Naive B cell (primary cell): ENCODE results near the gene MAJIN. TPM values are rescaled to one million over a fixed set of nuclear protein-coding genes. Genes with fewer than 3 reads are reported as not detected.

ENCODE experiments used
- ATAC-seq, 2 donors: fragments of 150-1000 bp; cut with Tn5 transposase; 2 replicates each; pipeline ENCODE4 v1.10.0; 2021; ENCODE audit warnings: low read depth in 2 of 2, mild to moderate bottlenecking in 2 of 2, moderate library complexity in 2 of 2
- DNase-seq: peaks from one replicate; pipeline ENCODE4 v3.0.0; 2022
- H3K27ac Mint-ChIP-seq, 6 donors: one replicate each; pipeline ENCODE4 v1.8.0; 2020 to 2022; ENCODE audit warnings: mild to moderate bottlenecking in 6 of 6, mixed read lengths in 6 of 6, moderate library complexity in 5 of 6, inconsistent platforms in 2 of 6
- H3K27me3 Mint-ChIP-seq, 3 donors: one replicate each; pipeline ENCODE4 v1.8.0; 2021 to 2022; ENCODE audit warnings: mixed read lengths in 3 of 3, mild to moderate bottlenecking in 1 of 3
- H3K36me3 Mint-ChIP-seq, 2 donors: one replicate each; pipeline ENCODE4 v1.8.0; 2020 to 2022; ENCODE audit warnings: mixed read lengths in 2 of 2, inconsistent platforms in 1 of 2, mild to moderate bottlenecking in 1 of 2
- H3K4me1 Mint-ChIP-seq, 3 donors: one replicate each; pipeline ENCODE4 v1.8.0; 2020 to 2022; ENCODE audit warnings: mixed read lengths in 3 of 3, inconsistent platforms in 1 of 3, mild to moderate bottlenecking in 1 of 3, moderate library complexity in 1 of 3
- H3K4me3 Mint-ChIP-seq, 8 donors: one replicate each; pipeline ENCODE4 v1.8.0; 2020 to 2022; ENCODE audit warnings: mild to moderate bottlenecking in 8 of 8, mixed read lengths in 8 of 8, moderate library complexity in 8 of 8, inconsistent platforms in 2 of 8
- H3K9me3 Mint-ChIP-seq, 7 donors: one replicate each; pipeline ENCODE4 v1.8.0; 2020 to 2022; ENCODE audit warnings: mixed read lengths in 7 of 7, mild to moderate bottlenecking in 5 of 7, inconsistent platforms in 2 of 7, moderate library complexity in 1 of 7
- polyA plus RNA-seq, 6 donors: library from polyadenylated mRNA; unstranded; fragments of 300-500 nt; fragmentation: Illumina TruSeq; gene quantifications; one replicate each; pipeline ENCODE4 v1.2.3, GENCODE V29; 2021; ENCODE audit warnings: low read depth in 6 of 6

The MAJIN gene
- polyA plus RNA-seq, 6 donors from 2014 or later, result 0.48 to 1.7 (median 1.1) TPM; not detected in 2

DNA sequence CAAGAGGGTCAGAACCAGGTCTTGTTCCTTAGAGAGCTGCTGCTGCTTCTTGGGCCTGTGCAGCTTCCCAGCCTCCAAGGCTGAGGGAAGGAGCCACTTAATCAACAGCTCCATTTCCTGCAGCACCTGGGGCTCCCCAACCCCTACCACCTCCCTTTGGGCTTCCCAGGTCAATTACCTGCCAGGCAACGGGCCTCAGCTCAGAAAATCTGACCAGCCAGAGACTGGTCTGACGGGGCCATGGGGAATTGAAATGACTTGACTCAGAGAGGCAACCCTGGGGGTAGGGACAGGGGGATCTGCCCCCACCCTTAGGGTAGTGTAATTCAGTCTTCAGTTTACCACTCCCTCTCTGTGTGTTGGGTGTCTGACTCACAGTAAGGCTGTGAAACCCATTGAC lies 4.7 kb upstream of the MAJIN start:
- no peak overlapping the region for H3K4me3 Mint-ChIP-seq
- H3K27me3 Mint-ChIP-seq, result no peaks in the 10 kb centered on the region
- H3K36me3 Mint-ChIP-seq, result no peaks in the 10 kb centered on the region
- no peak overlapping the region for H3K27ac Mint-ChIP-seq
- DNase-seq (no peak), ATAC-seq (no peak)
- H3K9me3 Mint-ChIP-seq, result peaks cover 0 to 2% (median 0%) of the 10 kb centered on the region in 7 donors
- peaks cover 18 to 41% (median 20%) of the 10 kb centered on the region in 3 donors for H3K4me1 Mint-ChIP-seq

- H3K36me3 Mint-ChIP-seq, result no peaks in the 10 kb centered on the region
- peak overlapping the region in 5 of 6 donors; percentile 78 to 97 (median 84) for H3K27ac Mint-ChIP-seq
- DNase-seq (peak; percentile 36), ATAC-seq (peak; percentile 49 to 62)
- H3K9me3 Mint-ChIP-seq, result peaks cover 0 to 2% (median 0%) of the 10 kb centered on the region in 7 donors
- peak overlapping the region in 7 of 8 donors; percentile 4 to 86 (median 66) for H3K4me3 Mint-ChIP-seq
- H3K4me1 Mint-ChIP-seq, result peaks cover 19 to 50% (median 34%) of the 10 kb centered on the region in 3 donors
- H3K27me3 Mint-ChIP-seq, result no peaks in the 10 kb centered on the region
These were observed 2.2 kb upstream of the MAJIN start for GRCh38 chr11:64974124-64974523.

DNA sequence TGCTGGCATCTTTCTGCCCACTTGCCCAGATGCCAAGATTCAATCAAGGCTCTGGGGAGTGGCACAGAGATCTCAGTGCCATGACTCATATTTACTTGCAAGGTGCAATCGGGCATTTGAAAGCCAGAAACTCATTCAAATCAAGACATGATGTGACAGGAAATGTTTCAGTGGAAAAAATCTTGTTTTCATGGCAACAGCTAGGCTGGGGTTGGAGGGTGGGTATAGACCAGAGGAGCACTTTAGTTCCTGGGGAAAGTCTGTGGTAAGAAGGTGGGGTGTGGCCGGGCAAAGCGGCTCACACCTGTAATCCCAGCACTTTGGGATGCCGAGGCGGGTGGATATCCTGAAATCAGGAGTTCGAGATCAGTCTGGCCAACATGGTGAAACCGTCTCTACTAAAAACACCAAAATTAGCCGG lies 1.2 kb downstream of the MAJIN start:
- DNase-seq (no peak), ATAC-seq (no peak)
- peaks cover 0 to 2% (median 0%) of the 10 kb centered on the region in 7 donors for H3K9me3 Mint-ChIP-seq
- H3K4me3 Mint-ChIP-seq, result peak overlapping the region; percentile 18 to 90 (median 74)
- H3K4me1 Mint-ChIP-seq, result peaks cover 15 to 44% (median 29%) of the 10 kb centered on the region in 3 donors
- peak overlapping the region in 4 of 6 donors; percentile 47 to 81 (median 66) for H3K27ac Mint-ChIP-seq
- no peaks in the 10 kb centered on the region for H3K27me3 Mint-ChIP-seq
- H3K36me3 Mint-ChIP-seq, result no peaks in the 10 kb centered on the region

- peak overlapping the region in 3 of 8 donors; percentile 4 to 41 (median 17) for H3K4me3 Mint-ChIP-seq
- H3K27me3 Mint-ChIP-seq, result no peaks in the 10 kb centered on the region
- H3K9me3 Mint-ChIP-seq, result no peaks in the 10 kb centered on the region
These were observed 2.7 kb downstream of the MAJIN start for GRCh38 chr11:64969209-64969608.

GRCh38 chr11:64967375-64967774 lies 4.5 kb downstream of the MAJIN start:
- no peak for ATAC-seq

More at GRCh38 chr11:64969209-64969608, 2.7 kb downstream of the MAJIN start:
- ATAC-seq (no peak), DNase-seq (no peak)
- H3K36me3 Mint-ChIP-seq, result no peaks in the 10 kb centered on the region
- peak overlapping the region in 2 of 6 donors; percentile 55 to 67 for H3K27ac Mint-ChIP-seq
- peaks cover 9 to 30% (median 20%) of the 10 kb centered on the region in 3 donors for H3K4me1 Mint-ChIP-seq

GRCh38 chr11:64963072-64963631 lies 8.8 kb downstream of the MAJIN start:
- ATAC-seq, result no peak
- H3K27ac Mint-ChIP-seq, result peak overlapping the region in 1 of 6 donors; percentile 82

More at GRCh38 chr11:64967375-64967774, 4.5 kb downstream of the MAJIN start:
- no peak for DNase-seq
- no peak overlapping the region for H3K4me3 Mint-ChIP-seq
- H3K9me3 Mint-ChIP-seq, result no peaks in the 10 kb centered on the region
- H3K27ac Mint-ChIP-seq, result no peak overlapping the region
- peaks cover 5 to 15% (median 14%) of the 10 kb centered on the region in 3 donors for H3K4me1 Mint-ChIP-seq
- no peaks in the 10 kb centered on the region for H3K27me3 Mint-ChIP-seq
- H3K36me3 Mint-ChIP-seq, result no peaks in the 10 kb centered on the region

GRCh38 chr11:64960719-64961118 lies 11.2 kb downstream of the MAJIN start:
- peaks cover 0 to 9% (median 6%) of the 10 kb centered on the region in 3 donors for H3K27me3 Mint-ChIP-seq
- DNase-seq, result no peak
- H3K9me3 Mint-ChIP-seq, result no peaks in the 10 kb centered on the region
- H3K4me1 Mint-ChIP-seq, result no peaks in the 10 kb centered on the region
- ATAC-seq, result no peak
- H3K4me3 Mint-ChIP-seq, result no peak overlapping the region
- H3K27ac Mint-ChIP-seq, result no peak overlapping the region
- no peaks in the 10 kb centered on the region for H3K36me3 Mint-ChIP-seq

More at GRCh38 chr11:64963072-64963631, 8.8 kb downstream of the MAJIN start:
- no peaks in the 10 kb centered on the region for H3K36me3 Mint-ChIP-seq
- H3K27me3 Mint-ChIP-seq, result peaks cover 0 to 9% (median 6%) of the 10 kb centered on the region in 3 donors
- DNase-seq, result no peak
- no peak overlapping the region for H3K4me3 Mint-ChIP-seq
- H3K9me3 Mint-ChIP-seq, result no peaks in the 10 kb centered on the region
- H3K4me1 Mint-ChIP-seq, result no peaks in the 10 kb centered on the region

GRCh38 chr11:64959498-64959897 lies 12.4 kb downstream of the MAJIN start:
- Mint-ChIP-seq H3K36me3 (no peaks in the 10 kb centered on the region), H3K4me1 (no peaks in the 10 kb centered on the region), H3K4me3 (no peak overlapping the region), H3K27me3 (peaks cover 0 to 13% (median 6%) of the 10 kb centered on the region in 3 donors), H3K9me3 (no peaks in the 10 kb centered on the region), H3K27ac (peak overlapping the region in 1 of 6 donors; percentile 61)
- DNase-seq (no peak), ATAC-seq (no peak)

- Mint-ChIP-seq H3K4me1 (no peaks in the 10 kb centered on the region), H3K27ac (peak overlapping the region in 1 of 6 donors; percentile 42), H3K4me3 (no peak overlapping the region), H3K9me3 (no peaks in the 10 kb centered on the region), H3K36me3 (no peaks in the 10 kb centered on the region), H3K27me3 (peaks cover 7 to 14% (median 9%) of the 10 kb centered on the region in 3 donors)
- no peak for DNase-seq
- ATAC-seq, result no peak
These were observed 17.7 kb downstream of the MAJIN start for GRCh38 chr11:64954201-64954600.

DNA sequence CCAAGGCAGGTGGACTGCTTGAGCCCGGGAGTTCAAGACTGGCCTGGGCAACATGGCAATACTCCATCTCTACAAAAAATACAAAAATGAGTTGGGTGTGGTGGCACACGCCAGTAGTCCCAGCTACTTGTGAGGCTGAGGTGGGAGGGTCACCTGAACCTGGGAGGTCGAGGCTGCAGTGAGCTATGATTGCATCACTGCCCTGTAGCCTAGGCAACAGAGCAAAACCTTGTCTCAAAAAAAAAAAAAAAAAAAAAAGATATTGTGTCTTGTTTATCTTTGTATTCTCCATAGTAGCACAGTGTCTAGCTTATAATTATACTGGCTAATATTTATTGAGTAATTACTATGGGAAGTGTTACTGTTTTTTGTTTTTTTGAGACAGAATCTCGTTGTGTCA lies 20.4 kb downstream of the MAJIN start:
- H3K27me3 Mint-ChIP-seq, result peaks cover 7 to 14% (median 9%) of the 10 kb centered on the region in 3 donors
- no peak overlapping the region for H3K4me3 Mint-ChIP-seq
- ATAC-seq (no peak), DNase-seq (no peak)
- no peaks in the 10 kb centered on the region for H3K9me3 Mint-ChIP-seq
- H3K27ac Mint-ChIP-seq, result no peak overlapping the region
- no peaks in the 10 kb centered on the region for H3K36me3 Mint-ChIP-seq
- no peaks in the 10 kb centered on the region for H3K4me1 Mint-ChIP-seq

DNA sequence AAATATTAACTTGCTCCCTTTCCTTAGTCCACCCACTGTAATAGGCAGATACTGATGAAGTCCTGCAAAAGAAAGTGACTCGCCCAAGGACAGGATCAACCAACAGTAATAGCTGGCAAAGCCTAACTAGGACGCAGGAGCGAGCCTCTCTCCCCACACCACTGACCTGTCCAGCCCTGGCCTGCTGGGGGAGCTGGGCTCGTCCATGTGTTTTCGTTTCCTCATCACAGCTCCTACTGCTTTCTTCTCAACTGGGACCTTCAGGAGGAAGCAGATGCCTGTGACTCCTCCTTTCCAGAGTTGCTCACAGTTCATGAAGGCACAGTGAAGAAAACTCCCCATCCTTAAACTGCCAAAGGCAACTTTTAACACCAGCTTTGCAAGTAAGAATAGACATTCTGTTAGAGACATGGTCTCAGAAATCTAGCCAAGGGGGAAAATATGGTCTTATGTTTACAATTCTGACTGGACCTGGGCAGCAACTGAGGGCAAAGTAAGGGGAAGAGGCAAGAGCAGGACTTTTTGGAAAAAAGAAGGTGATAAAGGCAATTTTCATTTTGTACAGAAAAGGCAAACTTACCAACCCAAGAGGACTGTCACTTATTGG lies 24.6 kb downstream of the MAJIN start:
- Mint-ChIP-seq H3K27ac (no peak overlapping the region), H3K36me3 (peaks cover 0 to 4% of the 10 kb centered on the region in 2 donors), H3K9me3 (no peaks in the 10 kb centered on the region), H3K4me1 (no peaks in the 10 kb centered on the region), H3K4me3 (no peak overlapping the region), H3K27me3 (peaks cover 16 to 21% (median 21%) of the 10 kb centered on the region in 3 donors)
- ATAC-seq, result no peak
- DNase-seq, result no peak

- Mint-ChIP-seq H3K27me3 (peaks cover 0 to 12% (median 1%) of the 10 kb centered on the region in 3 donors), H3K4me1 (no peaks in the 10 kb centered on the region), H3K4me3 (no peak overlapping the region), H3K9me3 (no peaks in the 10 kb centered on the region), H3K27ac (no peak overlapping the region), H3K36me3 (peaks cover 0 to 8% of the 10 kb centered on the region in 2 donors)
- ATAC-seq, result no peak
- DNase-seq, result no peak
These were observed 35.4 kb downstream of the MAJIN start for GRCh38 chr11:64936539-64936938.

DNA sequence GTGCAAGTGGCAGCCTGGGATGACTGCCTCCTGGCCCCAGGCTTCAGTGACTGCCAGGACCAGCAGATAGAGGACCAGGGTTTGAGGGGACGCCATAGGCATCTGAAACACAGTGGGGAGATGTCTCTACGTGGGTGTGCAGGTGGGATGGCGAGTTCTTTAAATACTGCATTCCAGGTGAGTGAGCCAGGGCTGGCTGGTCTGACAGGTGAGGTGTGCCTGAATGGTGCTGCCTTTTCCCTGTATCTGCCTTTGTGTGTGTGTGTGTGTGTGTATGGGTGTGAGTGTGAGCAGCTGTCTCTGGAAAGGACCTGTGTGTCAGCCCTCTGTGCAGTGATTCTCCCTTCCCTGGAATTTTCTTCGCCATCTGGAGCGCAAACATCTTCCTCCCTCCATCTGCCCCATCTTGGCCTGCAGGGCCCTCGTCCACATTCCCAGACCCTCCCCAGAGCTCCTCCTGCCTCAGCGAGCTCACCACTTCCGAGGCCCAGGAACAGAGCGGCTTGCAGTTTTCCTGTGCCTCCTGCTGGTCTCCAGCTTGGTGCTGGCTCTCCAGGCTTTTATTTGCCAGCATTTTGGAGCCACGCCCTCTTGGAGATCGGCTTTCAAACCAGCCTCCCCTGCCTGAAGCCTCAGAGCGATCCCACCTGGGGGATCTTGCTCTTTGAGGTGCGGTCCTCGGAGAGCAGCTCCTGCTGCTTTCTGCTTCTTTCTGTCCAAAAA lies 36.4 kb downstream of the MAJIN start, which contains the start of gene GPHA2:
Gene GPHA2, minus strand, starts transcription at position 535 of the 723 bp plus-strand sequence. Its CDS starts 433 bp downstream, at position 102.
- Mint-ChIP-seq H3K36me3 (peaks cover 0 to 15% of the 10 kb centered on the region in 2 donors), H3K9me3 (no peaks in the 10 kb centered on the region), H3K4me3 (no peak within 1 kb of the TSS), H3K27ac (peak within 1 kb of the TSS in 1 of 6 donors; percentile 61), H3K27me3 (peaks cover 0 to 5% (median 0%) of the 10 kb centered on the region in 3 donors), H3K4me1 (no peaks in the 10 kb centered on the region)
- ATAC-seq (no peak), DNase-seq (no peak)
